SHP77 (cell line): ENCODE results near the gene PSG7.
"Not testable (repeated sequence)": the region's sequence is repeated elsewhere in the genome, so short reads cannot be mapped to it uniquely, and the experiment has no call there.

ENCODE experiments used
- DNase-seq, 2 experiments: peaks; one replicate each; lab custom pipeline; 2025; lab: John Stamatoyannopoulos, UW

PSG7 gene

DNA sequence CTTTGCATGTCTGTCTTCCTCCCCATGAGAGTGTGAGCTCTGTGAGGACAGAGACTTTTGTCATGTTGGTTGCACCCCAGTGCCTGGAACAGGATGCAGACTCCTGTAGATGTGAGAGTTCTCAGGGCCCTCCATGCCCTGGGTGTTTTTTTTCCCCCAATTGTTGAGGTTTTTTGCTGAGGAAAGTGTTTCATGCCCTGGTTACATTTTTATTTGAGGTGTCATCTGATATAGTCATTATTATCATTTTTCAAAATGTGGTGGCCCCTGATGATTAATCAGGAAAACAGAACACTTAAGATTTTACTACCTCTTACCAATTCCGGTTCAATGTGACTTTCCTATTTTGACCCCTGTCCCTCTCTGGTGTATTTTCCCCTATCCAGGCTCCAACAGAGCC is 20.1 kb downstream of the PSG7 start:
- not testable (repeated sequence) for DNase-seq

GRCh38 chr19:42913516-42913915 is 23.5 kb downstream of the PSG7 start:
- DNase-seq, result not testable (repeated sequence)

DNA sequence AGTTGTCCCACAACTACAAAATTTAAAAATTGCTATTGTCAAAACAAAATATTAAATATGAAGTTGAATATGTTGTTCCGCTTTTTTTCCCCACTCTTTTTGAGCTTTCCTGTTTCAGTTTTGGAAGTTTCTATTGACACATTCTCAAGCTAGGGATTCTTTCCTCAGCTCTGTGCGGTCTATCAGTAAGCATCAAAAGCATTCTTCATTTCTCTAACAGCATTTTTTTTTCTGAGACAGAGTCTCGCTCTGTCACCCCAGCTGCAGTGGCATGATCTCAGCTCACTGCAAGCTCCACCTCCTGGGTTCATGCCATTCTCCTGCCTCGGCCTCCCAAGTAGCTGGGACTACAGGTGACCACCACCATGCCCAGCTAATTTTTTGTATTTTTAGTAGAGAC is 24.1 kb downstream of the PSG7 start:
- not testable (repeated sequence) for DNase-seq

DNA sequence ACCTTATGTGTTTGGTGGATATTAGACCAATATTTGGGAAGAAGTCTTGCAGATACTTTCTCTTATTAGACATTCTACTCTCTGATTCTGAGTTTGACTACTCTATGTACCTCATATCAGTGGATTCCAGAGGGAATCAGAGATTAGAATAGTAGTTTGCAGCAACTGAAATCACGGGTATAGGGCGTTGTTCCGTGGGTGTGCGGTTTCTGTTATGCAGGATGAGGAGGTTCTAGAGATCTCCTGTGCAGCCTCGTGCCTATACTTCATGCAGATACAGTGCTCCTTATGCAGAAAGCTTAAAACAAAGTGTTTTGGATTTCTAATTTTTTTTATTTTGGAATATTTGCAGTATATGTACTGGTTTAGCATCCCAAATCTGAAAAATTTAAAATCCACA is 25.3 kb downstream of the PSG7 start:
- DNase-seq, result not testable (repeated sequence)

DNA sequence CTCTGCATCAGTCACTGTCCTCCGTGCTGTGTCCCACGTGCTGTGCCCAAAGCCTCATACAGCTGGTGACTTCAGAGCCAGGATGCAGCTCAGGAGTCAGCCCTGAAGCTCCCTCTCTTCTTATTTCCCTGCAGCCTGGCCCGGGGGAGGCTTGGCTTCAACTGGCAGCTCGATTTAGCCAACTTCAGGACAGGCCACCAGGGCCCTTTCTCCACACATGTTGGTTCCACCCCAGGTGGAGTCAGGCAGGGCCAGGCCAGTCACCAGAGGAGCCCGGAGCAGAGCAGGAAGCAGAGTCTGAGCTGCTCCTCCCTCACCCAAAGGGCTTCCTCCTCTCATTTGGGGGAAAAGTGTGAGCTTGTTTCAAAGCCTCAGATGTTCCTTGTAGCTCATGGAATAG is 30.8 kb downstream of the PSG7 start:
- not testable (repeated sequence) for DNase-seq

- not testable (repeated sequence) for DNase-seq
Measured at GRCh38 chr19:42900561-42900960, 36.4 kb downstream of the PSG7 start.

DNA sequence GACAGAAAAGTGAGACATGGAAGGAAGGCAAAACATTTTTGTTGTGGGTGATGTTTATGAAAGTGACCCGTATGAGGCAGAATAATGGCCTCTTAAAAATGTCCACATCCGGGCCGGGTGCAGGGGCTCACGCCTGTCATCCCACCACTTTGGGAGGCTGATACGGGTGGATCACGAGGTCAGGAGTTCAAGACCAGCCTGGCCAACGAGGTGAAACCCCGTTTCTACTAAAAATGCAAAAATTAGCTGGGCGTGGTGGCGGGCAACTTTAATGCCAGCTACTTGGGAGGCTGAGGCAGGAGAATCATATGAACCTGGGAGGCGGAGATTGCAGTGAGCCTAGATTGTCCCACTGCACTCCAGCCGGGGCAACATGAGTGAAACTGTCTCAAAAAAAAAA is 37.3 kb downstream of the PSG7 start:
- not testable (repeated sequence) for DNase-seq

- not testable (repeated sequence) for DNase-seq
Measured at GRCh38 chr19:42899110-42899509, 37.9 kb downstream of the PSG7 start.

GRCh38 chr19:42898656-42899055 is 38.4 kb downstream of the PSG7 start:
- DNase-seq, result not testable (repeated sequence)

- not testable (repeated sequence) for DNase-seq
Measured at GRCh38 chr19:42897729-42898128, 39.3 kb downstream of the PSG7 start.

DNA sequence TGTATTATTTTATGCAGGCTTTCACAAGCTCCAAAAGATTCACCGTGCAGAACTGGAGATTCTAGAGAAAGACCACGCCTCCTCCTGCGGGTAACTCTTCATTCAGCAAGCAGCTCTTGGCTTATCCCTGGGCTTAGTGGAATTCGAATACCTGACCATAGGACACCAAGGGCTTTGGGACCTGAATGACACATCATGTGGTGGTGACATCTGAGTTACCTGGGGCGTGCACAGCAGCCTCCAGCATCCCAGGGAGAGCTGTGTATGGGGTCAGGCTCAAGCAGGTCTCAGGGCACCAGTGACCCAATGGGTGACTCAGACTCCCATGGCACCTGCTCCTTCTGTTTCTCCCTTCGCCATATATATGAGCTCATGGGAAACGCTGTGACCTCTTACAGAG is 46.6 kb downstream of the PSG7 start:
- DNase-seq, result not testable (repeated sequence)

GRCh38 chr19:42887876-42888445 is 49.0 kb downstream of the PSG7 start:
- DNase-seq, result not testable (repeated sequence)

GRCh38 chr19:42882730-42883129 is 54.3 kb downstream of the PSG7 start:
- not testable (repeated sequence) for DNase-seq

- not testable (repeated sequence) for DNase-seq
Measured at GRCh38 chr19:42882010-42882409, 55.0 kb downstream of the PSG7 start.

GRCh38 chr19:42881279-42881678 is 55.7 kb downstream of the PSG7 start:
- not testable (repeated sequence) for DNase-seq

DNA sequence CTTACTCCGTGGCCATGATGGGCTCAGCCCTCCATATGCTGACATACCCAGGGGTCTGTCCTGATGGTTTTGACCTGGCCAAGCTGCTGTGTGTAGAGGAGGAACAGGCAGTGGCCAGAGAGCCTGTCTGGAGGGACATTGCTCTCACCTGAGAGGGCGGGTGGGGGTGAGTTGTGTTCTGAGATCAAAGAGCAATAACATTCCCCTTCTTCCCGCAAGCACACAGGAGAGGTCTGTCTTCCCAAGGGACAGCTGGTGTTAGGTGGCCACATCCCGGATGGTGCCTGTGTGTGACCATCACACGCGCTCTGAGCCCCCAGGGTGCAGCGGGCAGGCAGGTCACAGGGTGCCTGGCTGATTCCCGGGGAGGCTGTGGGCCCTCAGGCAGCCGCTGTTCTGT is 56.4 kb downstream of the PSG7 start:
- DNase-seq, result not testable (repeated sequence)

- no peak for DNase-seq
Measured at GRCh38 chr19:42879613-42880012, 57.4 kb downstream of the PSG7 start, which contains the start of gene PSG1. Gene PSG1 (minus strand): TSS chr19:42879713. CDS start chr19:42879581, 132 bp downstream.

GRCh38 chr19:42876596-42876995 is 60.4 kb downstream of the PSG7 start:
- DNase-seq, result not testable (repeated sequence)

- not testable (repeated sequence) for DNase-seq
Measured at GRCh38 chr19:42875881-42876280, 61.1 kb downstream of the PSG7 start.

DNA sequence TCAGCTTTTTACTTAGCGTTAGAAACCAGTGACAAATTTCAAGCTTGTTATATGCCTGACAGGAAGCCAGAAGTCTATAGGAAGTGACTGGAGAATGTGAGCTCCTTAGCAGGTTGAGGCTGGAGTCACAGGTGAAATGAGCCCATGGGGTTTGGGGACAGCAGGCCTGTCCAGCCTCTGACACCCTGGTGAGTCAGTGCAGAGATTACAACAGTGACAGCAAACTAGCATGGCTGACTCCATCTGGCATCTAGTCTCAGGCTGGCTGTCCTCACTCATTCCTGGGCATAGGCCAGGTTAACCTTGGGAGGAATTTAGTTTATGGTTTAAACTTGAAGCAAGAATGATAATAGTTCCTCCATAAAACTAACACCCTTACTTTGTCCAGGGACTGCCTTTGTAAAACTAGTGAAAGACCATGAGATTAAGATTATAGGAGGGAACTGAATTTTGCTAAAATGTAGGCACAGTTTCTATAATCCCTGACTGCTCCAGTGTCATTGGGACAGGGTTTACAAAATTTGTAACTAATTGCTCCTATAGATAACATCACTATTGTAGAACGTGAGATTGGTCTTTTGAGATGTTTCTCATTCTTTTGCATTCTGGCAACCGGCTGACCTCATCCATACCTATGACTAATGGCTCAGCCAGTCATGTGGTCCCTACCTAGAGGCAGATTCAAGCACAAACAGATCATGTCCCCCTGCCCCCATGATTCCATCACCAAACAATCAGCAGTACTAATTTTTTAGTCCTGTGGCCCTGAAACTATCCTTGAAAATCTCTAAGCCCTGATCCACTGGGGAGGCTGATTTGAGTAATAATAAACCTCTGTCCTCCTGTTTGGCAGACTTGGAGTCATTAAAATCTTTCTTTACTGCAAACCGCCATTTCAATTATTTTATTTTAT is 61.9 kb downstream of the PSG7 start:
- not testable (repeated sequence) for DNase-seq

DNA sequence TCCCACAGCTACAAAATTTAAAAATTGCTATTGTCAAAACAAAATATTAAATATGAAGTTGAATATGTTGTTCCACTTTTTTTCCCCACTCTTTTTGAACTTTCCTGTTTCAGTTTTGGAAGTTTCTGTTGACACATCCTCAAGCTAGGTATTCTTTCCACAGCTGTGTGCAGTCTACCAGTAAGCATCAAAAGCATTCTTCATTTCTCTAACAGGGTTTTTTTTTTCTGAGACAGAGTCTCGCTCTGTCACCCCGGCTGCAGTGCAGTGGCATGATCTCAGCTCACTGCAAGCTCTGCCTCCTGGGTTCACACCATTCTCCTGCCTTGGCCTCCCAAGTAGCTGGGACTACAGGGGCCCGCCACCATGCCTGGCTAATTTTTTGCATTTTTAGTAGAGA is 62.9 kb downstream of the PSG7 start:
- DNase-seq, result not testable (repeated sequence)
